Tibial artery (tissue), 4 donors: ENCODE measurements around the gene PANX3.
"Not testable (repeated sequence)": the region's sequence is repeated elsewhere in the genome, so short reads cannot be mapped to it uniquely, and the experiment has no call there.

Experiments
- DNase-seq, 2 donors: peaks; one replicate each; pipeline ENCODE4 v3.0.0-alpha.2; 2019
- H3K27ac ChIP-seq, 2 donors: fragments of 200-600 bp; sonication (generic) in 1 of 2; 1 replicate in 1 of 2; 2 replicates in 1 of 2; pipeline ENCODE4 v1.5.1; 2018 to 2019; ENCODE audit warnings: mild to moderate bottlenecking in 1 of 2
- H3K27me3 ChIP-seq, 2 donors: fragments of 200-600 bp; sonication (generic) in 1 of 2; one replicate each; pipeline versions ENCODE4 v1.5.1 to v1.6.0; 2016 to 2019
- H3K36me3 ChIP-seq, 3 donors: fragments of 200-600 bp; sonication (generic) in 2 of 3; one replicate each; pipeline ENCODE4 v1.5.1; 2016 to 2019; ENCODE audit warnings: mild to moderate bottlenecking in 2 of 3
- H3K4me1 ChIP-seq, 4 donors: fragments of 200-600 bp; sonication (generic) in 2 of 4; 1 replicate in 3 of 4; 2 replicates in 1 of 4; pipeline ENCODE4 v1.5.1; 2016 to 2019
- H3K4me3 ChIP-seq, 2 donors: fragments of 200-600 bp; sonication (generic) in 1 of 2; 1 replicate in 1 of 2; 2 replicates in 1 of 2; pipeline ENCODE4 v1.5.1; 2018 to 2019; ENCODE audit warnings: mild to moderate bottlenecking in 2 of 2
- H3K9me3 ChIP-seq, 3 donors: fragments of 200-600 bp; sonication (generic) in 1 of 3; one replicate each; pipeline ENCODE4 v1.5.1; 2016 to 2019
- CTCF ChIP-seq, 2 experiments: fragments of 200-600 bp in 1 of 2; fragments of 450-650 bp in 1 of 2; IDR thresholded peaks; one replicate each; pipeline ENCODE4 v1.5.1; 2017 to 2019; ENCODE audit warnings: antibody characterized with exemption in 2 of 2, mild to moderate bottlenecking in 1 of 2, moderate library complexity in 1 of 2
- intact Hi-C: fragments of 100-400 bp; cut with DNase I; formaldehyde crosslinking; loops from one replicate; pipeline ENCODE4 v1.15.0; 2023; ENCODE audit warnings: low total_unique reads

The PANX3 gene

DNA sequence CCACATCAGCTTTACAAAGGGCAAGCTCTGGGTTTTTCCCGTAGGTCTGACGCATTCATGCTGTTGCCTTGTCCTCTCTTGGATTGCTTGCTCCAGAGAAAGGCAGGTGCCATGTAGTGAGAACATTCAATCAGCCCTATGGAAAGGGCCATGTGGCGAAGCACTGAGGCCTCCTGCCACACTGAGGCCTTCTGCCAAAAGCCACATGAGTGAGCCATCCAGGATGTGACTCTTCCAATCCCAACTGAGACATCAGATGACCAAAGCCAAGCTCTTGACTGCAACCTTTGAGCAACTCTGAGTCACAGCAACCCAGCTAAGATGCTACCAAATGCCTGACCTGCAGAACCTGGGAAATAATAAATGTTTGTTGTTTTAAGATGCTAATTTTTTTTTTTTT lies 9.0 kb upstream of the PANX3 start:
- no peak for TF ChIP-seq CTCF (IDR thresholded peaks at IDR 0.05)
- intact Hi-C loops = no loop called here

DNA sequence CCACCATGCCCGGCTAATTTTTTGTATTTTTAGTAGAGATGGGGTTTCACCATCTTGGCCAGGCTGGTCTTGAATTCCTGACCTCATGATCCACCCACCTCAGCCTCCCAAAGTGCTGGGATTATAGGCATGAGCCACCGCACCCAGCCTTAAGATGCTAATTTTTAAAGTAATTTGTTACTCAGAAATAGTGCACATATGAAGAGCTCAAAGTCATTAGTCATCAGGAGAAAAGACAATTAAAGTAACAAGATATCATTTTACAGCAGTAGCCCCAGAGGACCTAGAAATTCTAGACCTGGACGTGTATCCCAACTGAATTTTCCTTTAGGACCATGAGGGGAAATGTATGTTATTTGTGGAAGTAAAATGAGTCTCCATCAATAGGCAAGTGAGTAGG lies 8.5 kb upstream of the PANX3 start:
- H3K4me1 ChIP-seq, H3K9me3 ChIP-seq, intact Hi-C loops, H3K27me3 ChIP-seq, H3K4me3 ChIP-seq, H3K27ac ChIP-seq, DNase-seq, H3K36me3 ChIP-seq: not testable (repeated sequence)

More for the DNA sequence above, 9.0 kb upstream of the PANX3 start:
- Histone ChIP-seq H3K9me3 (no peaks in the 10 kb centered on the region), H3K27ac (no peak overlapping the region), H3K36me3 (no peaks in the 10 kb centered on the region), H3K4me3 (no peak overlapping the region), H3K27me3 (no peaks in the 10 kb centered on the region), H3K4me1 (no peaks in the 10 kb centered on the region)
- DNase-seq = no peak

DNA sequence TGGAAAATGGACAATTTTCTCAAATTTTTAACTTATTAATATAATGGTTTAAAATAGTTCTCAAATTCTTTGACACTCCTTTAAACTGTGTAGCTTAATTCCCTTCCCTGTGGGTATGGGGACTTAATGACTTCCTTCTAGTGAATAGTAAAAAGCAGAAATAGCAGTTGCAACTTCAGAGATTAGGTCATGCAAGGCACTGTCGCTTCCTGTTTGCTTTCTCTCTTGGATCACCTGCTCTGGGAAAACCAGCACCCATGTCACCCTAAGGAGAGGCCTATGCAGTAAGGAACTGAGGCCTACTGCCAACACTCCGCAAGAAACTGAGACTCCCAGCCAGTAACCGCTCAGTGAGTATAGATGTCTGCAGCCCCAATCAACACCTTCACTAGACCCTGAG lies 5.5 kb upstream of the PANX3 start:
- no peak for DNase-seq
- Histone ChIP-seq H3K9me3 (no peaks in the 10 kb centered on the region), H3K4me3 (no peak overlapping the region), H3K36me3 (no peaks in the 10 kb centered on the region), H3K4me1 (no peaks in the 10 kb centered on the region), H3K27me3 (no peaks in the 10 kb centered on the region), H3K27ac (no peak overlapping the region)
- intact Hi-C loops = no loop called here
- no peak for TF ChIP-seq CTCF (IDR thresholded peaks at IDR 0.05)

GRCh38 chr11:124608147-124608546 lies 3.1 kb upstream of the PANX3 start:
- Histone ChIP-seq H3K27me3 (peaks cover 0 to 8% of the 10 kb centered on the region in 2 donors), H3K4me1 (no peaks in the 10 kb centered on the region), H3K36me3 (no peaks in the 10 kb centered on the region), H3K9me3 (no peaks in the 10 kb centered on the region), H3K4me3 (no peak overlapping the region), H3K27ac (no peak overlapping the region)
- no peak for TF ChIP-seq CTCF (IDR thresholded peaks at IDR 0.05)
- intact Hi-C loops = no loop called here
- DNase-seq = no peak

DNA sequence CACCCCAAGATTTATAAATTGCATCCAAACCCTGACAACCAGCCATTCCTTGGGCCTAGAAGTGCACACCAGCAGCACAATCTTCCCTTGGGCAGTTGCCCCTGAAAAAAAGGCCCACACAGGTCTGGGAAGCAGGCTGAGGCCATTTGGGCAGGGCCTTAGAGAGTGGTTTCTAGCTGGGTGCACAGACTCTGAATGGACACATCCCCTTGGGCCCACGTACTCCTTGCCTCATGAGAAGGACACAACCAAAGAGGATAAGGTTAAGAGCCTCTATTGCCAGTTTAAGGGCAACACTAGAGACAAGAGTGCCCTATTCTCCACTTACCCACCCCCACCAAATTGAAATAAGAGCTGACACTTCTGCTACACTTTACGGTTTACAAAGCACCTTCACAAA lies 933 bp upstream of the PANX3 start:
- Histone ChIP-seq H3K27ac (no peak overlapping the region), H3K4me1 (no peaks in the 10 kb centered on the region), H3K4me3 (no peak overlapping the region), H3K36me3 (no peaks in the 10 kb centered on the region), H3K27me3 (peaks cover 0 to 14% of the 10 kb centered on the region in 2 donors), H3K9me3 (no peaks in the 10 kb centered on the region)
- TF ChIP-seq CTCF (IDR thresholded peaks at IDR 0.05) = no peak
- no peak for DNase-seq
- intact Hi-C loops = no loop called here

DNA sequence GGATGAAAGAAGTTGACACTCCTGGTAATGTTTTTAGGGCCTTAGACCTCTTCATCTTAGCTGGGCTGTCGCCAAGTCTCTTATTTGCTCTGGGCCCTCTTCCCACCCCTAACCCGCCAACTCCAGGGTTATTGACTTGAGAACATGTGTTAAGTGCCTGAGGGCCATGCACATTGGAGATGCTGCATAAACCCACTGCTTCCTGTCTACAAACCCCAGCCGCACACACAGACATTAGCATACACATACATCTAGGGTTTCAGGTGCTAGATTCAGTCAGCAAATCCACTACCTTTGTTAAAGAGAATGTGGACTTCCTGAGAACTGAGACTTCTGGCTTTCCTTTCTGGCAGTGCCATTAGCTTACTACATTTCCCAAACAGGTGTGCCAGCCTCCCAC lies 817 bp downstream of the PANX3 start:
- H3K27me3 ChIP-seq = peaks cover 0 to 27% of the 10 kb centered on the region in 2 donors
- no peaks in the 10 kb centered on the region for H3K4me1 ChIP-seq
- H3K36me3 ChIP-seq = no peaks in the 10 kb centered on the region
- no peak overlapping the region for H3K4me3 ChIP-seq
- no peaks in the 10 kb centered on the region for H3K9me3 ChIP-seq
- DNase-seq = no peak
- intact Hi-C loops = no loop called here
- TF ChIP-seq CTCF (IDR thresholded peaks at IDR 0.05) = no peak
- no peak overlapping the region for H3K27ac ChIP-seq
